Measurements from ENCODE around the gene PTPRM.

The PTPRM gene

GRCh38 chr18:7567474-7568425 is 634 bp downstream of the PTPRM start:
- DNase-seq = peak in 22 of 58 donors; percentile 9 to 70 (median 36)

GRCh38 chr18:7568426-7568825 is 1.3 kb downstream of the PTPRM start:
- DNase-seq = peak in 22 of 58 donors; percentile 4 to 40 (median 16)

GRCh38 chr18:7571626-7572025 is 4.5 kb downstream of the PTPRM start:
- no peak for DNase-seq

GRCh38 chr18:7572822-7573221 is 5.7 kb downstream of the PTPRM start:
- no peak for DNase-seq

GRCh38 chr18:7575465-7576028 is 8.4 kb downstream of the PTPRM start:
- no peak for DNase-seq

- DNase-seq = no peak
These were observed 9.0 kb downstream of the PTPRM start for GRCh38 chr18:7576077-7576476.

GRCh38 chr18:7576685-7577084 is 9.6 kb downstream of the PTPRM start:
- no peak for DNase-seq

- DNase-seq = no peak
These were observed 10.6 kb downstream of the PTPRM start for GRCh38 chr18:7577706-7578105.

- DNase-seq = no peak
These were observed 12.2 kb downstream of the PTPRM start for GRCh38 chr18:7579176-7579917.

- DNase-seq = no peak
These were observed 12.9 kb downstream of the PTPRM start for GRCh38 chr18:7579918-7580542.

GRCh38 chr18:7584646-7585275 is 17.6 kb downstream of the PTPRM start:
- DNase-seq = no peak

GRCh38 chr18:7585276-7585670 is 18.2 kb downstream of the PTPRM start:
- DNase-seq = no peak

- no peak for DNase-seq
These were observed 19.3 kb downstream of the PTPRM start for GRCh38 chr18:7586379-7586778.

GRCh38 chr18:7590826-7591560 is 23.9 kb downstream of the PTPRM start:
- no peak for DNase-seq

GRCh38 chr18:7592305-7593071 is 25.4 kb downstream of the PTPRM start:
- DNase-seq = no peak

GRCh38 chr18:7593218-7593819 is 26.2 kb downstream of the PTPRM start:
- no peak for DNase-seq

- no peak for DNase-seq
These were observed 29.0 kb downstream of the PTPRM start for GRCh38 chr18:7596147-7596546.

GRCh38 chr18:7597500-7597899 is 30.4 kb downstream of the PTPRM start:
- no peak for DNase-seq

Measured in anterior cingulate cortex (tissue), 58 donors.